Measurements from ENCODE around the gene RECQL5. TPM values are rescaled to one million over a fixed set of nuclear protein-coding genes. Genes with fewer than 3 reads are reported as not detected.

Gene RECQL5
- polyA plus RNA-seq, 1 donor (not counting 4 experiments of a cell fraction or from before 2014, with no cell fraction given): 11.9 TPM

GRCh38 chr17:75601057-75601987 is 65.6 kb downstream of the RECQL5 start:
- Histone ChIP-seq H3K9me3 (ENCODE audit: control insufficient read depth, low read depth, low read length) (no peaks in the 10 kb centered on the region), H3K27me3 (ENCODE audit: control insufficient read depth, extremely low read depth, insufficient read depth, low read length) (peaks cover 12% of the 10 kb centered on the region), H3K27ac (ENCODE audit: control insufficient read depth, insufficient read depth, low read length) (no peak overlapping the region), H3K9ac (ENCODE audit: control insufficient read depth, extremely low read depth, insufficient read depth, low read length) (no peak overlapping the region), H3K9me1 (ENCODE audit: control insufficient read depth, extremely low read depth, insufficient read depth, low read length) (no peaks in the 10 kb centered on the region), H3K36me3 (ENCODE audit: control insufficient read depth in 2 of 2, extremely low read depth in 1 of 2, insufficient read depth in 2 of 2, low read length in 2 of 2) (no peaks in the 10 kb centered on the region), H2AFZ (ENCODE audit: control insufficient read depth, low read length) (no peak overlapping the region), H4K20me1 (ENCODE audit: control insufficient read depth, extremely low read depth, insufficient read depth, low read length) (no peaks in the 10 kb centered on the region), H3K4me2 (ENCODE audit: control insufficient read depth, extremely low read depth, insufficient read depth, low read depth, low read length) (no peak overlapping the region), H3K4me3 (ENCODE audit: control insufficient read depth in 2 of 3, extremely low read depth in 1 of 3, insufficient read depth in 2 of 3, low read depth in 1 of 3, low read length in 3 of 3) (no peak overlapping the region), H3K79me2 (ENCODE audit: control insufficient read depth, insufficient read depth, low read length) (no peaks in the 10 kb centered on the region), H3K4me1 (ENCODE audit: control insufficient read depth, extremely low read depth, insufficient read depth, low read length) (peaks cover 6% of the 10 kb centered on the region)
- FAIRE-seq: no peak
- DNase-seq (ENCODE audit: low read depth, low spot score): no peak
- dilution Hi-C loops (cut with MboI; ENCODE audit: extremely low pct_ligation_motif_present, low sequenced_read_pairs): no loop called here
- TF ChIP-seq EZH2 (IDR thresholded peaks at IDR 0.05; ENCODE audit: low read length) (no peak), CTCF (optimal IDR thresholded peaks at IDR 0.05 in 1 of 3, IDR thresholded peaks at IDR 0.05 in 1 of 3, conservative IDR thresholded peaks at IDR 0.05 in 1 of 3; ENCODE audit: extremely low read depth in 1 of 3, insufficient read depth in 2 of 3, low read length in 3 of 3) (peak; percentile 81 to 89 (median 86))

GRCh38 chr17:75596320-75597087 is 70.5 kb downstream of the RECQL5 start:
- DNase-seq (ENCODE audit: low read depth, low spot score): no peak
- Histone ChIP-seq H3K27me3 (ENCODE audit: control insufficient read depth, extremely low read depth, insufficient read depth, low read length) (peaks cover 12% of the 10 kb centered on the region), H3K79me2 (ENCODE audit: control insufficient read depth, insufficient read depth, low read length) (no peaks in the 10 kb centered on the region), H3K9me1 (ENCODE audit: control insufficient read depth, extremely low read depth, insufficient read depth, low read length) (no peaks in the 10 kb centered on the region), H3K36me3 (ENCODE audit: control insufficient read depth in 2 of 2, extremely low read depth in 1 of 2, insufficient read depth in 2 of 2, low read length in 2 of 2) (no peaks in the 10 kb centered on the region), H3K4me2 (ENCODE audit: control insufficient read depth, extremely low read depth, insufficient read depth, low read depth, low read length) (no peak overlapping the region), H3K4me1 (ENCODE audit: control insufficient read depth, extremely low read depth, insufficient read depth, low read length) (no peaks in the 10 kb centered on the region), H4K20me1 (ENCODE audit: control insufficient read depth, extremely low read depth, insufficient read depth, low read length) (no peaks in the 10 kb centered on the region), H2AFZ (ENCODE audit: control insufficient read depth, low read length) (no peak overlapping the region), H3K4me3 (ENCODE audit: control insufficient read depth in 2 of 3, extremely low read depth in 1 of 3, insufficient read depth in 2 of 3, low read depth in 1 of 3, low read length in 3 of 3) (no peak overlapping the region), H3K9ac (ENCODE audit: control insufficient read depth, extremely low read depth, insufficient read depth, low read length) (no peak overlapping the region), H3K9me3 (ENCODE audit: control insufficient read depth, low read depth, low read length) (no peaks in the 10 kb centered on the region), H3K27ac (ENCODE audit: control insufficient read depth, insufficient read depth, low read length) (no peak overlapping the region)
- dilution Hi-C loops (cut with MboI; ENCODE audit: extremely low pct_ligation_motif_present, low sequenced_read_pairs): no loop called here
- no peak for FAIRE-seq
- no peak for TF ChIP-seq EZH2 (IDR thresholded peaks at IDR 0.05; ENCODE audit: low read length)
- no peak for TF ChIP-seq CTCF (optimal IDR thresholded peaks at IDR 0.05 in 1 of 3, IDR thresholded peaks at IDR 0.05 in 1 of 3, conservative IDR thresholded peaks at IDR 0.05 in 1 of 3; ENCODE audit: extremely low read depth in 1 of 3, insufficient read depth in 2 of 3, low read length in 3 of 3)
